HG03571 (cell line): ENCODE results near the gene SPATA24.
"Not testable (repeated sequence)": the region's sequence is repeated elsewhere in the genome, so short reads cannot be mapped to it uniquely, and the experiment has no call there.

ENCODE experiments used
- ATAC-seq: cut with Tn5 transposase; IDR thresholded peaks from one replicate; pipeline ENCODE4 v1.9.1; 2021; ENCODE audit not compliant: unreplicated experiment

SPATA24 gene

DNA sequence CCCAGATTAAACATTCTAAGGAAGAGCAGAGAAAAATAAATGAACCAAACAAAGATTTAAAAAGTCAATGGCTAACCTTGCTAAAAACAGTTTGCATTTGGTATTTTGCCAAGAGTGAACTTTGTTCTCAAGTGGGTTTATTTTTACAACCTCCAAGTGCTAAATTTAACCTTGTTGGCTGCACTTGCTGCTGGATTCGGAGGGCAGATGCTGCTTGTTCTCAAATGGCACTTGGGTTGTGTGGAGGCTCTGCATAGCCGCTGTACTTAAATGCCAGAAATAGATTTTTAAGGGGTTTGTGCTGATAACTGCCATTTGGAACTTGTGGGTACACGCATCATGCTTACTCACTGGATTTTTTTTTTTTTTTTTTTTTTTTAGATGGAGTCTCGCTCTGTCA, 13.3 kb upstream of the SPATA24 start:
- no peak for ATAC-seq

DNA sequence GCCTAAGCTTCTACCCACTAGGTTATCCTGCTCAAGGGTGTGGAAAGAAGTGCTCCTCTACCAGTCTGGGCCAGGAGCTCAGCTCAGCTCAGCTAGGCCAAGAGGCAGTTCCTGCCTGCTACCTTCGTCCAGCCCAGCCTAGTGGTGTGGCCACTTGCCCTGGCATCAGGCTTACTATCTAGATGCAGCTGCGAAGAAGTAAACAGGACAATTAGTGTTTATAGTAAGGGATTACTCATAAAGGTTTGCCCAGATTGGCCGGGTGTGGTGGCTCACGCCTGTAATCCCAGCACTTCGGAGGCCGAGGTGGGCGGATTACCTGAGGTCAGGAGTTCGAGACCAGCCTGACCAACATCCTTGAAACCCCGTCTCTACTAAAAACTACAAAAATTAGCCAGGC, 12.8 kb upstream of the SPATA24 start:
- no peak for ATAC-seq

DNA sequence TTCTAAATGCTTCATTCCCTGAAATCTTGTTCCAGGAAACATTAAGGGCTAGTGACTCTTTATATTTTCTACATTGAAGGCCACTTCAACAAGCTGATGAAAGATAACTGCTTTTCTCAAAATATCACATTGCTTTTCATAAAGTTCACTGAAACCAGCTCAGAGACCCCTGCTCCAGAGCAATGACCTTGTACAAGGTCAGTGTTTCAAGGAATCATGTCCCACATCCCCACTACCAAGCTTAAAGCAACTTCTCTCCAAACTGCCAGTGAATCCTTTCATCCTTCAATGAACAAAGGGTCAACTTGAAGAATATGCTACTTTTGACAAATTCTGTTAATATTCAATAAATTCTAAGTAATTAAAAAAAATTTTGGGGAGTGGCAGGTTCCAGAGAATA, 12.0 kb upstream of the SPATA24 start:
- ATAC-seq, result no peak

DNA sequence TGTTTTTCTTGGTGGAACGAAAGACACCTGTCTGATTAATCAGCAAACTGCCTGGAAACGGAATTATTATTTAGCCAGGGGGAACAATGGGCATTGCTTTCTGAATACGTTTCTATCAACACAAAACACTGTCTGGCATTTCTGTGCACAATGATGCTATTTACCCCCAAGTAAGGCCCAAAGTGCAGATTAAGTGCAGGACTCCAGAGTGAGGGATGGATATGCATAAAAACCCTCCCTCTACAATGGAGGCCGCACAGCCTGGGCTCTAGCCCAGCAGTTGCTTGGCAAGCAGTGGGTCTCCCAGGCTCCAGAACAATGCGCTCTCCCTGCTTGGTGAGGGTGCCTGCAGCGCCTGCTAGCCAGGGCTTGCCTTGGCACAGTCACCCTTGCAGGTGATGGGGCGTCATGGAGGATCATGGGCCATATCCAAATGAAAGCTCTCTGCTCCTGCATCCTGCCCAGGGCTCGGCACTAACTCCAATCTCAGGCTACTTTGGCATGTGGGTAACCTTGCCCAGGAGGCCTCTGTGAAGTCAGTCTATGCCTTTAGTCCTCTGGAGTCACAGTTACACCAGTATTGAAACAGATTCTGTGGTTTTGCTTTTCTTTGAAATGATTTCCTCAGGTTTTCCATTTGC, 11.5 kb upstream of the SPATA24 start:
- ATAC-seq, result no peak

DNA sequence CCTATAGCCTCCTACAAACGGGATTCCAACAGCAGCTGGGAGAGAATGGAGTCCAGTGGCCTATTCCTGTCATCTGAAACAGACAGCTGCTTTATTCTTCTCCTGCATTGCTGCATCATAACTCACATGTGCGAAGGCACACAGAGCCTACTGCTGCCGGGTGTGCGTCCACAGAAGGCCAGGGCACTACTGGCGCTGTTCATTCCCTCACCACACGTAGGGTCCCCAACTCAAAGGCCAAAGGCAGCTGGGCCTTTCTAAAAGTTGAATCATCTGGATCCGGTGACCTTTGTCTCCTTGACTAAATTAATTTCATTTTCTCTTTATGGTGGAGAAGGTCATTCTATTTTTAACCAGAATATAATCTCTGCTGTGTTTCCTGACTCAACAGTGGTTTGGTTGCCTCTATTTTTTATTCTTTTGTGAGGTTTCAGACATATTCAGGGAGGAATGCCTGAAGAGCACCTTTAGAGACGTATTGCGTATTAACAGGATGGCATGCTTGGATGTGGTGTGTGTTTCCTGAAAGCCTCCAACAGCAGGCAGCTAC, 10.8 kb upstream of the SPATA24 start:
- no peak for ATAC-seq

DNA sequence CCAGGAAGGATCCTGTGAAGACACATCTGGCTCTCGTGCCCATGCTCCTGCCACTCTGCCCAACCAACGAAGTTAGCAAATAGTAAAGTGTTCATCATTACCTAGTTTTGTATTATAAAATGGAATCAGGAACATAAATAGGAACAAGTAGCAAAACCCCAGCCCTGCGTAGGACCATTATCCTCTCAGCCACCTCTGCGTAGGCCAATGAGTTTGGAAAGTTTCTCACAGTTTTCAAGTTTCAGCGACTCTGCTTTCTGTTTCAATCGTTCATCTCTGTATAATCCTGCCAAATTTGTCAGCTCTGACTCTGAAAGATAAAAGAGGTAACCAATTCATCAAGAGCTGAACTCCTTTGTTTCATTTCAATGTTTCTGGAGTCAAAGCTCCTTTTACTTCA, 10.1 kb upstream of the SPATA24 start:
- no peak for ATAC-seq

DNA sequence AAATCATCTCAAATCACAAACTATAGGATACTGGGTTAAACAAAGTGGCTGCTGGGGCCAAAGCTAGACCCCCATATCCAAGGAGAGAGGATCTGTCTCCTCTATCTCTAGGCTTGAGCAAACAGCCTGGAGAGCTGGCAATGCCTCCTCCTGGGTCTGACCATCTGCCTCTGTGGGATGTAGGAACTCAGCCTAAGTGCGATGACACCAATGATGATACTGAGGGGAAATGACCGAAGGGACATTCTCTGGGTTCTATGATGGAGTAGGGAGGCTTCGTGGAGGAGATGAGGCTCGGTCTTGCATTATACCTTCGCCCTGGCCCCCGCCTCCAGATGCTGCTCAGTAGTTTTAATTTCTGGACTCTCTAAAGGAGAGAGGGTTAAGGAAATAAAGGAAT, 9.3 kb upstream of the SPATA24 start:
- no peak for ATAC-seq

DNA sequence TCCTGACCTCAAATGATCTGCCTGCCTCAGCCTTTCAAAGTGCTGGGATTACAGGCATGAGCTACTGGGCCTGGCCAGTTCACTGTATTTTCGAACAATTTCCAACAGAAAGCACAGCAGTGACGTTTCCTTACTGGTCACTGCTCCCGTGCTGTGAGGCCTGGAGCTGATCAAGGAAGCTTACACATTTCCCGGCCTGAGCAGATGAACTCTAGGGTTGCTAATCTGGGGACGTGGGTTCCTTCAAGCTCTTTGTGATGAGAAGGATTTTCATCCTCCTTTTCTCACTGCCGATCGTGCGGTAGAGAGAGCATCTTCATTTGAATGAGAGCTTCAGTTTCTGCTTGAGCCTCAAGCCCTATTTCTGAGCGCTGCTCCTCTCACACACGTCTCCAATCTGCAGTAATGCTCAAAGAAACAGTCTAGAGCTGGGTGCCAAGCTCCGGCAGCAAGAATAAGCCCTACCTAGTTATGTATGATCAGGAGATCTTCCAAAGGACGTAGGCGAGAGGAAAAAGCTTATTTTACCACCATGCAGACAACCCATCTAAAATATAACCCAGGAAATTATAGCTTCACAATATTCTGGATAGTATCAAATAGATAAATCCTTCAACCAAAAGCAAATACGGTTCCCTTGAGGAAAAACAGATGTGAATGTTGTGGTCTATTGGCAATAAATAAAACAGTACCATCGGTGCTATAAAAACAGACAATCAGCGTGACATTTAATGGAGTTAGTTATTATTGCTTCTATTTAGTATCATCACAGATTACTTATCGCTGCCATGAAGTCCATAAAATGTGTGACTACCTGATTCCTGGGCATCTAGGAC, 7.3 kb upstream of the SPATA24 start:
- no peak for ATAC-seq

DNA sequence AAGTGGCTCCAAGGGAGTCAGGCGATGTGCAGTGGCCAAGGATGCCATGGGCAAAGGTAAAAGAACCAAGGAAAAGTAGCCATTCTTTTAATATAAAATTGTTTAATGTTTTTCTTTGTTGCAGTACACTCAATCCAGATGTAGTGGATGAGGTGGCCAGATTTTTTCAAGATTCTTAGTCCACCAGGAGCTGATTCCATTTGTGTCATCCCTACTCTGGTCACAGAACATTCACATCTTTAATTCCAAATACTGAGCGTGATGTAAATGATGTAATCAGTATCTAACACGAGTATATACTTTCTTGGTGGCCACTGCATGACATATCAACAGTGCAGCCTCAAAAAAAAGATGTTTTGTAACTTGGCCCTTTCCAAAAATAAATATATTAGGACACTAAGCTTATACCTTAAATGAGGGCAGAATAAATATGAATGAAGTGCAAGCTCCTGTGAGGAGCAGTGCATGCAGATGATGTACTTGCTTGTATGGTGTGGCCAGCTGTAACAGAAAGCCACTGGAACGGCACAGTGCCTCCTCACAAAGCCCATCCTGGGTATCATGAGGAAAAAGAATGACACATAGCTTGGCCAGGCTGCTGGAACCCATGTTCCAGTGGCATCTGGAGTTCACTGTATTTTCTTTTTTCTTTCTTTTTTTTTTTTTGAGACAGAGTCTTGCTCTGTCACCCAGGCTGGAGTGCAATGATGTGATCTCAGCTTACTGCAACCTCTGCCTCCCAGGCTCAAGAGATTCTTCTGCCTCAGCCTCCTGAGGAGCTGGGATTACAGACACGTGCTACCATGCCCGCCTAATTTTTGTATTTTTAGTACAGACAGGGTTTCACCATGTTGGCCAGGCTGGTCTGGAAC, 6.5 kb upstream of the SPATA24 start:
- no peak for ATAC-seq

DNA sequence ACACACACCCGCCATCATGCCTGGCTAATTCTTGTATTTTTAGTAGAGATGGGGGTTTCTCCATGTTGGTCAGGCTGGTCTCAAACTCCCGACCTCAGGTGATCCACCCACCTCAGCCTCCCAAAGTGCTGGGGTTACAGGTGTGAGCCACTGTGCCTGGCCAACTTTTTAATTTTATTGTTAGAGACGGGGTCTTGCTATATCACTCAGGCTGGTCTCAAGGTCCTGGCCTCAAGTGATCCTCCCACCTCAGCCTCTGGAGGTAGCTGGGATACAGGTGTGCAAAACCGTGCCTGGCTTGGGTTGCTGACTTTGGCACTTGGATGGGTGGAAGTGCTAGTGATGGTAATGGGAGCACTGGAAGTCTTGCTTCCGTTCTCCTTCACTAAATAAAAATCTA, 5.2 kb upstream of the SPATA24 start:
- not testable (repeated sequence) for ATAC-seq

DNA sequence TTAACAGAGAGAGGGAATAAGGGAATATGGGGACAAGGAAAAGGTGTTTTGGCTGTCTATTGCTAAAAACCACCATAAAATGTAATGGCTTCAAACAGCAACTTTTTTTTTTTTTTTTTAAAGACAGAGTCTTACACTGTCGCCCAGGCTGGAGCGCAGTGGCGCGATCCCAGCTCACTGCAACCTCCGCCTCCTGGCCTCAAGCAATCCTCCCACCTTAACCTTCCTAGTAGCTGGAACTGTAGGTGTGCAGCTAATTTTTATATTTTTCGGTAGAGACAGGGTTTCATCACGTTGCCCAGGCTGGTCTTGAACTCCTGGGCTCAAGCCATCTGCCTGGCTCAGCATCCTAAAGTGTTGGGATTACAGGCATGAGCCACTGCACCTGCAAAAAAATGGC, 4.3 kb upstream of the SPATA24 start:
- no peak for ATAC-seq

DNA sequence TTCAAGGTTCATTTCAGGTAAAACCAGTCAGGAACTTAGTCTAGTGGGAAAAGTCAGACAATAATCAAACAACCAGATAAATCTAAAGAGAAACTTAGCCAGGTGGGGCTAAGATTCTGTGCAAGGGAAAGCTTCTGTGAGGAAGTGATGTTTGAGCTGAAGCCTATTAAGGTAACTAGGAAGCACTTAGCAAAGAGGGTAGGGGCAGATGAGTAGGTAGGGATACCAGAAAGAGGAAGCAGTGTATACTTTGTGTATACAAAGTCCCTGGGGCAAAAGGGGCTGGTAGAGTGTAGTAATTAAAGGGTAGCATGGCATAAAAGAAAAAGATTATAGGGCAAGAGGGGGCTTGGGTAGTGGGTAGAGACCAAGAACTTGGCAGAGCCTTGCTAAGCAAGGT, 3.6 kb upstream of the SPATA24 start:
- ATAC-seq, result no peak

DNA sequence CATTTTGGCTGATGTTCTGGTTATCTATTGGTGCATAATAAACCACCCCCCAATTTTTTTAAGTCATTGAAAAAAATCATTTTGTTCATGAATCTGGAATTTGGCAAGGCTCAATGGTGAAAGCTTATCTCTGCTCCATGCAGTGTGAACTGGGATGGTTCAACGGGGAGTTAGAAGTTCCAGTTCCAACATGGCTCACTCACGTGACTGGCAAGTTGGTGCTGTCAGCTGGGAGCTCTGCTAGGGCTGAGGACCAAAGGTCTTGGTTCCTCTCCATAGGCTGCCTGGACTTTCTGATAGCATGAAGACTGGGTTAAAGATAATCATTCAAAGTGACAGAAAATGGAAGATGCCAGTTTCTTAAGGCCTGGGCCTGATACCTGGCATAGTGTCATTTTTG, 3.1 kb upstream of the SPATA24 start:
- no peak for ATAC-seq

DNA sequence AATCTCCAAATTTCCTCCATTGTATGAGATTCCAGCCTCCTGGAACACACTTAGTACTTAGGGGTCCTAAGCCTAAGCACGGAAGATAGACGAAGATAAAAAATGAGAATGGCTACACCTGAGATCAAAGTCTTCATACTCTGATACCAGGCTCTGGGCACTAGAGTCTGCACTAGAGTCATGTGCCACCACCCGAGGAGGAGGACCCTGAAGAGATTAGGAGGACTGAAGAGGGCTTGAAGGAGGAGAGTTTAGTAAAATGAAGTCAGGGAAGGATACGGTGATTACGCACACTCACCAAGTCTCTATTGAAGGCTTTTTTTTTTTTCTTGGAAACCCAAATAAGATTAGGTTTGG, 573 bp upstream of the SPATA24 start:
- ATAC-seq, result no peak

DNA sequence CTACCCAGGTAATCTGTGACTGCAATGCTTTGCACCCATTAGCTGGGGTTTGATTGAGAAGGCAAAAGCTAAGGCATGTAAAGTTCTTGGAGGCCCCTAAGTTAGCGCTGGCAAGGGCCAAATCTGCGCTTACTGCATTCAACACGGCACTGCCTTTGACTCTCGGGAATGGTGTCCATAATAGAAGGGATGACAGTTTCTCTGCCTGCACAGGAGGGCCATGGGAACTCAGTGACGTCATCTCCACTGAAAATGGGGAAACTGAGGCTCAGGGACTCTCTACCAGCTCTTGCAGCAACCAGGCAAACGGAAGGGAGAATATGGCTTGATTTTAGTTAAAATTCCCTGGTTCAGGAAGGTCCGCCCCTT, 487 bp downstream of the SPATA24 start:
- ATAC-seq, result no peak

DNA sequence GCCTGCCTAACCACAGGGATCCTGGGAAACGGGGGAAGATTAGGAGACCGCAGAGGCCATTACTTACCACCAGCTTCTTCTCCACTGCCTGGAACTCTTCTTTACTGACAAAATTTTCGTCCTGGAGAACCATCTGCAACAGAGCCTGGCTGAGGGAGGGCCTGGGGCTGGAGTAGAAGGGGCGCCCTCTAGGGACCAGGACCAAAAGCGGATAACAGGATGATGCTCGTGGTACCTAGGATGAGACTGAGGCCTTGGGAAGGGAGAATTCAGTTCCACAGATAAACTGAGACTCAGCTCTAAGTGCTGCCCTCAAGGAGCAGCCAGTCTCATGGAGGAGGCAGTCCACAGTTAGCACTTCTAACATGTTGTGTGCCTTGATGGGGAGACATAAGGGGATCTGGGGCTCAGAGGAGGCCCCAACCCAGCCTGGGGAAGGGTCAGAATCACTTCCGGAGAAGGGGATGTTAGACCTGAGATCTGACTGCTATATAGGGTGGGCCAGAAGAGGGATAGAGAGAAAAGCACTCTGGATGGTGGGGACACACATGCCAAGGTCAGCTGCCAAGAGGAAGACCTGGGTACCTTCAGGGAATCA, 1.2 kb downstream of the SPATA24 start:
- ATAC-seq, result no peak

DNA sequence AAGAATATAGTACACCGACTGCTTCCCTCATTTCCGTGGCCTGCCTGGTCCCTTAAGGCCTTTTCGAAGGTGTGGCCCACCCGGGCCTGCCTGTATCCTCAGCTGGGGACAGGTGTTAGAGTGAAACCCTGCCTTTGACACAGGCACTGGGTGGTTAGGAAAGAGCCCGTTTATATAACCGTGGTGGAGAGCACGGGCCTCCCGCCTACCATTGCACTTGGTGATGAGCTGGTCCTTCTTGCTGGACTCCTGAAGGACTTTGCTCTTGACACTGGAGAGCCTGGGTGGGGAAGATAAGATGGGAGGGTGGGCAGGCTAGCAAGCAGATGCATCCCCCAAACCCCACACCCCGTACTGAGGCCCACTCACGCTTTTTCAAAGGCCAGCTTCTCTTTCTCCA, 2.3 kb downstream of the SPATA24 start:
- ATAC-seq, result no peak

DNA sequence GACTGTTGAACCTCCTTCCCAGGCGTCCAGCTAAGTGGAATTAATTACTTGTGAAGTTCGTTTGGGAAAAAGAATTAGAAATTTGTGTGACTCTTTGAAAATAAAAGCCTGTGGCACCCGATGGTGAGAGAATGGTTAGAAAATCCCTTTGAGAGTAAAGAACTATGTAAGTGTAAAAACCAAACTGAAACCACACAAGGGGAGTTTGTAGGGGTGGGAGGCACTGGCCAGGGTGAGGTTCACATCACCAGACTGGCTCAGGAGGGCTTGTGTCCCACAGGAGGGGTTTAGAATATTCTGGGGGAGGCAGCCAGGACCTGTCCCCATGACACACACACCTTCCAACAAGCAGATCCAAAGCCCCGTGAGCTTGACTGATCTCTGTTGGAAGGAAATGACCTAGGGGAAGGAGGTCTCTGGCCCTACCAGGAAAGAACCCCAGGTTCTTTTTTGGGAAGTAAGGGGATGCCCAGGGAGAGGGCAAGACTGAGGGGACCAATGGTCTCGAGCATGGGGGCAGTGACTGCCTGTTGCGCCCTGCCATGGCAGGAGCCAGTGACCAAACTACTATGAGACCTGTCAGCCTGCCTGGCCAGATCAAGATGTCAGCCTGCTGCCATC, 4.3 kb downstream of the SPATA24 start:
- ATAC-seq, result no peak

DNA sequence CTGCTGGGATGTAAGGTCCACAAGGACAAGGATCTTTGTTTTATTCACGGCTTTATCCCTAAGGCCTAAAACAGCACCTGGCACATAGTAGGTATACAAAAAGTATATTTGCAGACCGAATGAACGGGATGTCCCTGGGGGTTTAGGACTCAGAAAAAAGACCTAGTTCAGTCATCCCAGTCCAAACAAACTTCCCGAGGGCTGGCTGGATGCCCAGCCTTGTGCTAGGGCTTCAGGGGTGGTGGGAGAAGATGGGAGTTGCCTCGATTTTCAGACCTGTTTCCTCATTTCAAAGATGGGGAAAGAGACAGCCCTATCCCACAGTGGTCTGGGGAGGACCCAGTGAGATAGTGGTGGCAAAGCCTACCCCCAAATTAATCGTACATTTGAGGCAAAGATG, 6.0 kb downstream of the SPATA24 start:
- ATAC-seq, result no peak

DNA sequence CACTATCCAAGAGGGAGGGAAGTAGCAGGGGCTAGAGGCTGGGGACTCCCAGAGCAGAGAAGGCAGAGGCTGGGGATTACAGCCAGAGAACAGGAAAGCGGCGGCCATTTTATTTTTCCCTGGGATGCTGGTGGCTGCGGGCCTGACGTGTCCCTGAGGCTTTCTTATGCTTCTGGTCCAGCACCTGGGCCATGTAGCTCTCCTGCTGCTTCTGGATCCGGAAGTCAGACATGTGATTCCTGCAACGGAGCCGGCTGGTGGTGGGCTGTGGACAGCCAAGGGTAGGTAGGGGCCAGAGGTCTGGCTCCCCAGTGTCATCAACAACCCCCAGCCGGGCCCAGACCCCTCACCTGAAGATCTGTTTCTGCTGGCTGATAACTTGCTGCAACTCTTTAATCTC, 7.2 kb downstream of the SPATA24 start:
- ATAC-seq, result no peak
